ENCODE data around the gene CHPF2.

CHPF2 gene

DNA sequence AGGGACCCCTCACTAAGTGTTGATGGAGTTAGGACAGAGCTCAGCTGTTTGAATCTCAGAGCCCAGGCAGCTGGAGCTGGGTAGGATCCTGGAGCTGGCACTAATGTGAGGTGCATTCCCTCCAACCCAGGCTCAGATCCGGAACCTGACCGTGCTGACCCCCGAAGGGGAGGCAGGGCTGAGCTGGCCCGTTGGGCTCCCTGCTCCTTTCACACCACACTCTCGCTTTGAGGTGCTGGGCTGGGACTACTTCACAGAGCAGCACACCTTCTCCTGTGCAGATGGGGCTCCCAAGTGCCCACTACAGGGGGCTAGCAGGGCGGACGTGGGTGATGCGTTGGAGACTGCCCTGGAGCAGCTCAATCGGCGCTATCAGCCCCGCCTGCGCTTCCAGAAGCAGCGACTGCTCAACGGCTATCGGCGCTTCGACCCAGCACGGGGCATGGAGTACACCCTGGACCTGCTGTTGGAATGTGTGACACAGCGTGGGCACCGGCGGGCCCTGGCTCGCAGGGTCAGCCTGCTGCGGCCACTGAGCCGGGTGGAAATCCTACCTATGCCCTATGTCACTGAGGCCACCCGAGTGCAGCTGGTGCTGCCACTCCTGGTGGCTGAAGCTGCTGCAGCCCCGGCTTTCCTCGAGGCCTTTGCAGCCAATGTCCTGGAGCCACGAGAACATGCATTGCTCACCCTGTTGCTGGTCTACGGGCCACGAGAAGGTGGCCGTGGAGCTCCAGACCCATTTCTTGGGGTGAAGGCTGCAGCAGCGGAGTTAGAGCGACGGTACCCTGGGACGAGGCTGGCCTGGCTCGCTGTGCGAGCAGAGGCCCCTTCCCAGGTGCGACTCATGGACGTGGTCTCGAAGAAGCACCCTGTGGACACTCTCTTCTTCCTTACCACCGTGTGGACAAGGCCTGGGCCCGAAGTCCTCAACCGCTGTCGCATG, 5.2 kb downstream of the CHPF2 start:
- no peaks in the 10 kb centered on the region for H3K9me3 ChIP-seq (ENCODE audit: control insufficient read depth, insufficient read depth, low read depth, low read length)
- H3K27ac ChIP-seq (ENCODE audit: low read depth, low read length), result no peak overlapping the region
- H3K36me3 ChIP-seq (ENCODE audit: control insufficient read depth, insufficient read depth, low read length), result peaks cover 53% of the 10 kb centered on the region
- peaks cover 8% of the 10 kb centered on the region for H3K4me1 ChIP-seq (ENCODE audit: control insufficient read depth, insufficient read depth, low read length)
- H3K27me3 ChIP-seq (ENCODE audit: control insufficient read depth, insufficient read depth, low read length), result no peaks in the 10 kb centered on the region
- H3K9ac ChIP-seq (ENCODE audit: low read length), result no peak overlapping the region
- no peak overlapping the region for H3K4me3 ChIP-seq (ENCODE audit: low read depth, low read length)

DNA sequence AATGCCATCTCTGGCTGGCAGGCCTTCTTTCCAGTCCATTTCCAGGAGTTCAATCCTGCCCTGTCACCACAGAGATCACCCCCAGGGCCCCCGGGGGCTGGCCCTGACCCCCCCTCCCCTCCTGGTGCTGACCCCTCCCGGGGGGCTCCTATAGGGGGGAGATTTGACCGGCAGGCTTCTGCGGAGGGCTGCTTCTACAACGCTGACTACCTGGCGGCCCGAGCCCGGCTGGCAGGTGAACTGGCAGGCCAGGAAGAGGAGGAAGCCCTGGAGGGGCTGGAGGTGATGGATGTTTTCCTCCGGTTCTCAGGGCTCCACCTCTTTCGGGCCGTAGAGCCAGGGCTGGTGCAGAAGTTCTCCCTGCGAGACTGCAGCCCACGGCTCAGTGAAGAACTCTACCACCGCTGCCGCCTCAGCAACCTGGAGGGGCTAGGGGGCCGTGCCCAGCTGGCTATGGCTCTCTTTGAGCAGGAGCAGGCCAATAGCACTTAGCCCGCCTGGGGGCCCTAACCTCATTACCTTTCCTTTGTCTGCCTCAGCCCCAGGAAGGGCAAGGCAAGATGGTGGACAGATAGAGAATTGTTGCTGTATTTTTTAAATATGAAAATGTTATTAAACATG, 6.0 kb downstream of the CHPF2 start:
- Histone ChIP-seq H3K4me1 (ENCODE audit: control insufficient read depth, insufficient read depth, low read length) (peaks cover 10% of the 10 kb centered on the region), H3K4me3 (ENCODE audit: low read depth, low read length) (no peak overlapping the region), H3K36me3 (ENCODE audit: control insufficient read depth, insufficient read depth, low read length) (peaks cover 53% of the 10 kb centered on the region), H3K9me3 (ENCODE audit: control insufficient read depth, insufficient read depth, low read depth, low read length) (no peaks in the 10 kb centered on the region), H3K27me3 (ENCODE audit: control insufficient read depth, insufficient read depth, low read length) (no peaks in the 10 kb centered on the region), H3K9ac (ENCODE audit: low read length) (no peak overlapping the region), H3K27ac (ENCODE audit: low read depth, low read length) (no peak overlapping the region)

DNA sequence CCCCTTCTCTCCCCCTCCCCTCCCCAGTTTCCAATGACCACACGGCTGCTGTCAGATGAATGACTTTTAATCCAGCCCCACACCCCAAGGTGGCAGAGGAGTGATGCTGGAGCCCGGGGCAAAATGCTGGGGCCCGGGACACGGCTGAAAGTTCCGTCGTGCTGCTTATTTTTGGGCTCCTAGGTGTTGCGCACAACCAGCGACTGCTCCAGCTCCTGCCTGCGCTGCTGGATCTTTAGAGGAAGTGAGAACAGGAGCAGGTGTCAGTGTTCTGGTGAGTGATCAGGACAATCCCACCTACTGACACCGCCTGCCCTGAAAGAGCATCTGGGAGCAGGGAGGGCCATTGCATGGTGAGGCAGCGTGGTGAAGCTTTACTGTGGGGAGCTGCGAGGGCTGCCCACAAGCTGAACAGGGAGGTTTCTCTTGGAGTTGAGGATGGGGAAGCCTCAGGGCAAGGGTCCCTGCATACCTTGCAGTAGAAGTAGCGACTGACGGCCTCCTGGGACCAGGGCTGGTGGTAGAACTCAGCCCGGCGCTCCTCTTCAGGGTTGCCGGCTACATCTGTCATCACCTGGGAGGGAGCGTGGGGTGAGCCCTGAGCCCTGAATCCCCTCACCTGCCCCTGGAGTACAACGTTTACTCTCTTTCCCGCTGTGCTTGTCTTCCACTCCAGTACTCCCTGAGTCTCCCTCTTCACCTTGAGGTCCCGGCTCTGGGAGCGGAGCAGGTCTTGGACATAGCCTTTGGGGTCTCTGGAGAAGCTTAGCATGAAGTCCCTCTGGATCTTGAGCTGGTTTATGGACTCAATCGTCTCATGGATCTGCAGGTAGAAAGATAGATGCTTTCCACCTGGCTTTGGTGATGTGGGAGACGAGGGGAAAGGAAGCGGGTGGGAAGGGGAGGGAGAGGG, 6.9 kb downstream of the CHPF2 start:
- H3K9me3 ChIP-seq (ENCODE audit: control insufficient read depth, insufficient read depth, low read depth, low read length), result no peaks in the 10 kb centered on the region
- H3K9ac ChIP-seq (ENCODE audit: low read length), result no peak overlapping the region
- no peak overlapping the region for H3K4me3 ChIP-seq (ENCODE audit: low read depth, low read length)
- H3K27ac ChIP-seq (ENCODE audit: low read depth, low read length), result no peak overlapping the region
- peaks cover 51% of the 10 kb centered on the region for H3K36me3 ChIP-seq (ENCODE audit: control insufficient read depth, insufficient read depth, low read length)
- H3K27me3 ChIP-seq (ENCODE audit: control insufficient read depth, insufficient read depth, low read length), result no peaks in the 10 kb centered on the region; the same call in 1 of the 2 replicates
- peaks cover 9% of the 10 kb centered on the region for H3K4me1 ChIP-seq (ENCODE audit: control insufficient read depth, insufficient read depth, low read length)

DNA sequence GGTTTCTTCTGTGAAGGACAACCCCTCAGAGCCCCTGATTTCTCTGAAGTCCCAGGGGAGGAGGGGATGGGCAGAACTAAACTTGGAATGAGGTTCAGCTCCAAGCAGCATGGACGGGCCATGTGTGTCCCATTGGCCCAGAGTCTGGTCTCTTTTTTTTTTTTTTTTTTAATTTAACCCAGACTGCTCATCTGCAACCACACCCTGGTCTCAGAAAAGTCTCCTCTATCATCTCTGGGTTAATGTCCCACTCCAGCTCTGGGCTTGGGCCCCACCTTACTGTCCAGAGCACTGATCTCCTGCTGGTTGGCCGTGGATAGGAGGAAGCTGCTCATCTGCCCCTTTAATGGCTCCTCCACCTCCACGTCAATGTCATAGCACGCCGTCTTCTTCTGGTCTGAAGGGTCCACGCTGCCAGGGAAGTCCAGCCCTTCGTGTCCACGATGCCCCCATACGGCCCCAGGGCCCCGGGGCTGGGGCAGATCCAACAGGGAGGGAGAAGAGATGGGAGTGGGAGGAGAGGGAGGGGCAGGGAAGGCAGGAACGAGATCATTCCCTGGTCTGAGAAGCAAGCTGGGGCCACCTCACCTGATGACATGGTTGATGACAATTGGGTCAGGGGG, 7.7 kb downstream of the CHPF2 start:
- Histone ChIP-seq H3K27ac (ENCODE audit: low read depth, low read length) (no peak overlapping the region), H3K36me3 (ENCODE audit: control insufficient read depth, insufficient read depth, low read length) (peaks cover 44% of the 10 kb centered on the region)

DNA sequence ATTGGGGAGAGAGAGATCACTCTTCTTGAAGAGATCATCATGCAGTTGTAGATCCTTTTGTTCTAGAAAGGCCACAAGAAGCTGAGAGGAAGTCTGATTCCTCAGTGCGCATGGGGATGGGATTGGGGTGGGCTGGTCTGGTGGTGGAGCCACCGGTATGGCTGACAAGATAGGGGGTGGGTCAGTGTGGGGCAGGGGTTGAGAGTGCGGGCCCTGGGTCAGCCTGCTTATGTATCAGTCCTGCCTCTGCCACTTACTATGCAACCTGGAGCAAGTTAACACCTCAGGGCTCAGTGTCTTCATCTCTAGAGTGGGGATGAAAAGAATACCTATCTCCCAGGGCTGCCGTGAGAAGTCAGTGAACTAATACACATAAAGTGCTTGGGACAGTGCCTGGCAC, 8.3 kb downstream of the CHPF2 start:
- Histone ChIP-seq H3K9me3 (ENCODE audit: control insufficient read depth, insufficient read depth, low read depth, low read length) (no peaks in the 10 kb centered on the region), H3K9ac (ENCODE audit: low read length) (no peak overlapping the region), H3K4me1 (ENCODE audit: control insufficient read depth, insufficient read depth, low read length) (peaks cover 16% of the 10 kb centered on the region), H3K27ac (ENCODE audit: low read depth, low read length) (no peak overlapping the region), H3K4me3 (ENCODE audit: low read depth, low read length) (no peak overlapping the region), H3K27me3 (ENCODE audit: control insufficient read depth, insufficient read depth, low read length) (peaks cover 9% of the 10 kb centered on the region), H3K36me3 (ENCODE audit: control insufficient read depth, insufficient read depth, low read length) (peaks cover 38% of the 10 kb centered on the region)

More for the DNA sequence above, 7.7 kb downstream of the CHPF2 start:
- Histone ChIP-seq H3K9ac (ENCODE audit: low read length) (no peak overlapping the region), H3K4me3 (ENCODE audit: low read depth, low read length) (no peak overlapping the region), H3K27me3 (ENCODE audit: control insufficient read depth, insufficient read depth, low read length) (peaks cover 6% of the 10 kb centered on the region), H3K4me1 (ENCODE audit: control insufficient read depth, insufficient read depth, low read length) (peaks cover 16% of the 10 kb centered on the region), H3K9me3 (ENCODE audit: control insufficient read depth, insufficient read depth, low read depth, low read length) (no peaks in the 10 kb centered on the region)

DNA sequence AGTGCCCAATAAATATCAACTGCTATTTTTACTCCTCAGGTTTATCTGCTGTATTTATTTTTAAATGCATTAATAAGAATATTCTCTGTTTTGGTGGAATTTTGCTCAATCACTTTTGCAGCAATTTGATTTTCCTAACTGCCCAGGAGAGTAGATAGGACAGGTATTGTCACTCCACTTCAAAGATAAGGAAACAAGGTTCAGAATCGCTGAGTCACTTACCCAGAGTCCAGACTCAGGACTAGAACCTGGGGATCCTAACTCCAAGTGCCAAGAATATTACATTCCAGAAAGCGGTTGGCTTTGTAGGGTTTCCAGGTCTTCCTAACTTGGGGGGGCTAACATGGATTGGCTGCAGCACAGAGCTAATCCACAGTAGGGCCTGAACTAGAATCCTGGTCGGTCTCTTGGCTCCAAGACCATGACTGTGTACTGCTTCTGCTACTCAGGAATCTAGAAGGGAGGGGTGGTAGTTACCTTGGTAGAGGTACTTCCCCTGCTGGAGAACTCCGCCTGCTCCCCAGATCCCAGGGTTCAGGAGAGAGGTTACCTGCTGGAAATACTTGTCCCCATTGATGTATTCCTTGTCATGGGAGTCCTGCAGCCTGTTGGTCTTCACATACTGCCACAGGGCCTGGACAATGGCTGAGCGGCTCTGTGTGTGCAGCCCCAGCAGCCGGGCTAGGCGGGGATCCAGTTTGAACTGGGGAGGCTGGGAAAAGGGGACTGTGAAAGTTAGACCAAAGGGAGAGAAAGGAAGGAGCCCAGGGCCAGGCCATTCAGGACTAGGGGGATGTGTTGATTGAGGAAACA, 8.9 kb downstream of the CHPF2 start:
- Histone ChIP-seq H3K9me3 (ENCODE audit: control insufficient read depth, insufficient read depth, low read depth, low read length) (no peaks in the 10 kb centered on the region), H3K27me3 (ENCODE audit: control insufficient read depth, insufficient read depth, low read length) (peaks cover 15% of the 10 kb centered on the region), H3K27ac (ENCODE audit: low read depth, low read length) (no peak overlapping the region), H3K4me1 (ENCODE audit: control insufficient read depth, insufficient read depth, low read length) (peaks cover 17% of the 10 kb centered on the region), H3K36me3 (ENCODE audit: control insufficient read depth, insufficient read depth, low read length) (peaks cover 32% of the 10 kb centered on the region), H3K4me3 (ENCODE audit: low read depth, low read length) (no peak overlapping the region), H3K9ac (ENCODE audit: low read length) (no peak overlapping the region)

DNA sequence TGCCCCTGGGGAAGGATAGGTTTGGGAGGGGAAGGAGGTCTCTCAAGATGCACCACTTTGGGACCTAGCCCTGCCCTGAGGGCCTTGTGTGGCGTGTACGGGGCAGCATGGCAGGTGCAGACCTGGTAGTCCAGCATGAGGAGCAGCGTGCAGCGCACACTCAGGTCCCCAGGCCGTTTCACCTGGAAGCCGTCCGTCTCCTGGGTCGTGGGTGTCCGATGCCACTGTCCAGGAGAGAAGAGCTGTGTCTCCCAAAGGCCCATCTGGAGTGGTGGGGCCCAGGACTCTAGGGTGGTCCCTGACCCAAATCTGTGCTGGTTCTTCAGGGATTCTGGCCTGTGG, 9.4 kb downstream of the CHPF2 start:
- Histone ChIP-seq H3K27ac (ENCODE audit: low read depth, low read length) (no peak overlapping the region), H3K4me3 (ENCODE audit: low read depth, low read length) (no peak overlapping the region), H3K27me3 (ENCODE audit: control insufficient read depth, insufficient read depth, low read length) (peaks cover 21% of the 10 kb centered on the region), H3K9ac (ENCODE audit: low read length) (no peak overlapping the region), H3K36me3 (ENCODE audit: control insufficient read depth, insufficient read depth, low read length) (peaks cover 26% of the 10 kb centered on the region), H3K4me1 (ENCODE audit: control insufficient read depth, insufficient read depth, low read length) (peaks cover 23% of the 10 kb centered on the region), H3K9me3 (ENCODE audit: control insufficient read depth, insufficient read depth, low read depth, low read length) (no peaks in the 10 kb centered on the region)

DNA sequence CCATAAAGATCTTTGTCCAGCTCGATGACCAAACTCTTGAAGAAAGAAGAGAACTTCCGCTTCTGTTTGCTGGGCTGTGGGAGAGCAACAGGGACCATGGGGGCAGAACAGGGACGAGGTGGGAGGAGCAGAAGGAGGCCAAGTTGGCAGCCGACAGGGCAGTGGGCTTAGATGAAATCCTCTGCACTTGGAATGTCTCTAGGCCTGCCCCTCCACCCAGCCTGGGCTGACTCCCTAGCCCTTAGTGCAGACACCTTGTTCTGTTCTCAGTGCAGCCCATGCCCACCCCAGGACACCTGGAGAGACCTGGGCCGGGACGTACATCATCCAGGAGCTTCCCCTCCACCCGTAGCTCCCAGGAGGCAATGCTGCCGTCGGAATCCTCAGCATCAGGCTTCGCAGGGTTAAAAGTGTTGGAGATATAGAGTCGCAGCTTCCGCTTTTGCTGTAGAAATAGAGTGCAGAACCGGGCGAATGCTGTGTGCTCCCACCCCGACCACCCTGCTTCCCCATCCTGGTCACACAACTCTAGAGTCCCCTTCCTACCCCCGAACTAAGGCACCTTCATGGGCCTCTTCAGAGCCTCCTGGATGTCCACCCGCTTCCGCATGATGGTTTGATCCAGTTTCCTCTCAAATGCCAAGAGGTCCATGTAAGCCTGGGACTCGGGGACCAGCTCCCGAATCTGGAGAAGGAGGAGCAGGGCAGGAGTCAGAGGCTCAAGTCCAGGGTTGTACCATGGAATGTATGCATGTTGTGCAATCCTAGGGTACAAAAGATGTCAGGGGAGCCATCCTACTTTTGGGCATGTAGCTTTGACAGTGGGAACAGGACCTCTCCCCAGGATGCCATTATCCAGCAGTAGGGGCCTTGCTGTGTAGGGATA, 10.1 kb downstream of the CHPF2 start:
- no peak overlapping the region for H3K27ac ChIP-seq (ENCODE audit: low read depth, low read length)
- no peak overlapping the region for H3K4me3 ChIP-seq (ENCODE audit: low read depth, low read length)
- peaks cover 20% of the 10 kb centered on the region for H3K36me3 ChIP-seq (ENCODE audit: control insufficient read depth, insufficient read depth, low read length)
- no peaks in the 10 kb centered on the region for H3K9me3 ChIP-seq (ENCODE audit: control insufficient read depth, insufficient read depth, low read depth, low read length)
- no peak overlapping the region for H3K9ac ChIP-seq (ENCODE audit: low read length)
- peaks cover 30% of the 10 kb centered on the region for H3K4me1 ChIP-seq (ENCODE audit: control insufficient read depth, insufficient read depth, low read length)
- peaks cover 28% of the 10 kb centered on the region for H3K27me3 ChIP-seq (ENCODE audit: control insufficient read depth, insufficient read depth, low read length)

DNA sequence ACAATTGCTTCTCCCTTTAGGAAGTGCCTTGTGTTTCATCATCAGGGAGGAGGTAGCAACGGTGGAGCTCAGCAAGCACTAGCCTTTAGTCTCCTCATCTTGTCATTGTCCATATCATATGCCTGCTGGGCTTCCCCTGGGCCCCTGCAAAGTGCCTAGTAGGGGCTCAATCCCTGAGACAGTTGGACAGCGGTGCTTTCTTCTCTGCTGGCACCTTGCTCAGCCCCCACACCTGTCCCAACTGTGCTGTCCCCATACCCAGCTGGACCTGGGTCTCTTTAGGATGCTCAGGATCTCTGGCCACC, 10.7 kb downstream of the CHPF2 start:
- Histone ChIP-seq H3K36me3 (ENCODE audit: control insufficient read depth, insufficient read depth, low read length) (peaks cover 14% of the 10 kb centered on the region), H3K4me3 (ENCODE audit: low read depth, low read length) (no peak overlapping the region), H3K9me3 (ENCODE audit: control insufficient read depth, insufficient read depth, low read depth, low read length) (no peaks in the 10 kb centered on the region), H3K9ac (ENCODE audit: low read length) (no peak overlapping the region), H3K4me1 (ENCODE audit: control insufficient read depth, insufficient read depth, low read length) (peaks cover 35% of the 10 kb centered on the region), H3K27ac (ENCODE audit: low read depth, low read length) (no peak overlapping the region), H3K27me3 (ENCODE audit: control insufficient read depth, insufficient read depth, low read length) (peaks cover 34% of the 10 kb centered on the region)

All from HUES6 (cell line).